Calu3 (cell line): ENCODE data around the gene INPP5K. TPM values are rescaled to one million over a fixed set of nuclear protein-coding genes. Genes with fewer than 3 reads are reported as not detected.

Experiments
- BruUV-seq: library from RNA; stranded (reverse); fragments of 400-500 nt; replicated peaks from 2 replicates; lab custom pipeline; 2021; lab: Mats Ljungman, UMichigan
- CTCF ChIA-PET: fragments of 300-600 bp; sonication (Branson Sonifier 250); formaldehyde crosslinking; loops from one replicate; lab custom pipeline; 2022; ENCODE audit warnings: antibody characterized with exemption; lab: Charles Lee
- DNase-seq: peaks from one replicate; pipeline ENCODE4 v3.0.0; 2022
- H3K27ac Mint-ChIP-seq: one replicate; pipeline ENCODE4 v1.8.0; 2022; ENCODE audit warnings: mixed read lengths; ENCODE audit not compliant: unreplicated experiment
- H3K27me3 Mint-ChIP-seq: one replicate; pipeline ENCODE4 v1.8.0; 2022; ENCODE audit warnings: mixed read lengths; ENCODE audit not compliant: unreplicated experiment
- H3K36me3 Mint-ChIP-seq: one replicate; pipeline ENCODE4 v1.8.0; 2022; ENCODE audit warnings: mild to moderate bottlenecking, moderate library complexity, mixed read lengths; ENCODE audit not compliant: insufficient read depth, unreplicated experiment
- H3K4me1 Mint-ChIP-seq: one replicate; pipeline ENCODE4 v1.8.0; 2022; ENCODE audit warnings: mild to moderate bottlenecking, low read depth, mixed read lengths; ENCODE audit not compliant: unreplicated experiment
- H3K4me3 Mint-ChIP-seq: one replicate; pipeline ENCODE4 v1.8.0; 2022; ENCODE audit warnings: mild to moderate bottlenecking, low read depth, moderate library complexity, mixed read lengths; ENCODE audit not compliant: unreplicated experiment
- H3K9me3 Mint-ChIP-seq: one replicate; pipeline ENCODE4 v1.8.0; 2022; ENCODE audit warnings: low read depth, mixed read lengths; ENCODE audit not compliant: unreplicated experiment
- CTCF ChIP-seq: fragments of 200-600 bp; IDR thresholded peaks from one replicate; pipeline ENCODE4 v1.8.0; 2022; ENCODE audit warnings: antibody characterized with exemption; ENCODE audit not compliant: unreplicated experiment
- intact Hi-C: fragments of 100-400 bp; cut with micrococcal nuclease; formaldehyde crosslinking; loops from one replicate; pipeline ENCODE4 v1.10.0; 2022; ENCODE audit not compliant: unreplicated experiment
- total RNA-seq: library from RNA; stranded (reverse); gene quantifications from 2 replicates; pipeline ENCODE4 v1.2.3, GENCODE V29; 2022

Gene INPP5K
- total RNA-seq, 1 experiment from 2014 or later = 18.7 TPM

GRCh38 chr17:1495265-1495989 lies 21.0 kb downstream of the INPP5K start:
- H3K36me3 Mint-ChIP-seq = peaks cover 16% of the 10 kb centered on the region
- no peaks in the 10 kb centered on the region for H3K27me3 Mint-ChIP-seq
- H3K4me1 Mint-ChIP-seq = peaks cover 4% of the 10 kb centered on the region
- H3K27ac Mint-ChIP-seq = no peak overlapping the region
- no peak for TF ChIP-seq CTCF
- CTCF ChIA-PET = no interaction called here
- no peak for DNase-seq
- H3K4me3 Mint-ChIP-seq = no peak overlapping the region
- no TSS peak for BruUV-seq
- H3K9me3 Mint-ChIP-seq = no peaks in the 10 kb centered on the region
- intact Hi-C loops = no loop called here

GRCh38 chr17:1494736-1495253 lies 21.6 kb downstream of the INPP5K start:
- TF ChIP-seq CTCF = no peak
- Mint-ChIP-seq H3K36me3 (peaks cover 19% of the 10 kb centered on the region), H3K9me3 (no peaks in the 10 kb centered on the region), H3K4me3 (no peak overlapping the region), H3K27ac (no peak overlapping the region), H3K27me3 (no peaks in the 10 kb centered on the region), H3K4me1 (peaks cover 9% of the 10 kb centered on the region)
- DNase-seq = no peak
- CTCF ChIA-PET = interaction anchor here (0.9 kb wide), 1 partner anchor 21 kb away, joined by 3 read pairs; no protein-coding TSS in a partner anchor
- BruUV-seq = no TSS peak
- intact Hi-C loops = no loop called here

- BruUV-seq = no TSS peak
- TF ChIP-seq CTCF = no peak
- Mint-ChIP-seq H3K4me1 (peaks cover 9% of the 10 kb centered on the region), H3K36me3 (peaks cover 19% of the 10 kb centered on the region), H3K27me3 (no peaks in the 10 kb centered on the region), H3K4me3 (no peak overlapping the region), H3K27ac (no peak overlapping the region), H3K9me3 (no peaks in the 10 kb centered on the region)
- CTCF ChIA-PET = interaction anchor here (0.9 kb wide), 1 partner anchor 21 kb away, joined by 3 read pairs; no protein-coding TSS in a partner anchor
- no peak for DNase-seq
- intact Hi-C loops = no loop called here
Observed at GRCh38 chr17:1494203-1494602, 22.2 kb downstream of the INPP5K start.

- Mint-ChIP-seq H3K4me1 (peaks cover 9% of the 10 kb centered on the region), H3K9me3 (no peaks in the 10 kb centered on the region), H3K27ac (no peak overlapping the region), H3K36me3 (peaks cover 25% of the 10 kb centered on the region), H3K27me3 (no peaks in the 10 kb centered on the region), H3K4me3 (peak overlapping the region; percentile 26)
- no peak for DNase-seq
- CTCF ChIA-PET = interaction anchor here (0.9 kb wide), 1 partner anchor 22 kb away, joined by 3 read pairs; no protein-coding TSS in a partner anchor
- no peak for TF ChIP-seq CTCF
- BruUV-seq = no TSS peak
- intact Hi-C loops = no loop called here
Observed at GRCh38 chr17:1493291-1493980, 23.0 kb downstream of the INPP5K start.
